HG03175 (cell line): ENCODE data around the gene BMS1.
"Not testable (repeated sequence)": the region's sequence is repeated elsewhere in the genome, so short reads cannot be mapped to it uniquely, and the experiment has no call there.

ENCODE experiments used
- ATAC-seq: cut with Tn5 transposase; IDR thresholded peaks from one replicate; pipeline ENCODE4 v1.9.1; 2021; ENCODE audit warnings: mild to moderate bottlenecking, moderate library complexity; ENCODE audit not compliant: unreplicated experiment

BMS1 gene

GRCh38 chr10:42783181-42783549, 570 bp downstream of the BMS1 start:
- ATAC-seq = no peak

GRCh38 chr10:42785759-42786158, 3.2 kb downstream of the BMS1 start:
- ATAC-seq = no peak

GRCh38 chr10:42790835-42791234, 8.2 kb downstream of the BMS1 start:
- ATAC-seq = no peak

GRCh38 chr10:42795701-42796100, 13.1 kb downstream of the BMS1 start:
- ATAC-seq = no peak

- ATAC-seq = no peak
Observed at GRCh38 chr10:42801135-42801534, 18.5 kb downstream of the BMS1 start.

GRCh38 chr10:42802876-42803275, 20.3 kb downstream of the BMS1 start:
- ATAC-seq = no peak

- no peak for ATAC-seq
Observed at GRCh38 chr10:42809676-42810075, 27.1 kb downstream of the BMS1 start.

- ATAC-seq = no peak
Observed at GRCh38 chr10:42812028-42812427, 29.4 kb downstream of the BMS1 start.

GRCh38 chr10:42813989-42814687, 31.5 kb downstream of the BMS1 start:
- not testable (repeated sequence) for ATAC-seq

- not testable (repeated sequence) for ATAC-seq
Observed at GRCh38 chr10:42816334-42816733, 33.7 kb downstream of the BMS1 start.

GRCh38 chr10:42816912-42817311, 34.3 kb downstream of the BMS1 start:
- no peak for ATAC-seq

GRCh38 chr10:42817417-42817816, 34.8 kb downstream of the BMS1 start:
- ATAC-seq = not testable (repeated sequence)

GRCh38 chr10:42826759-42827158, 44.2 kb downstream of the BMS1 start:
- not testable (repeated sequence) for ATAC-seq

- ATAC-seq = no peak
Observed at GRCh38 chr10:42827201-42827600, 44.6 kb downstream of the BMS1 start.

- not testable (repeated sequence) for ATAC-seq
Observed at GRCh38 chr10:42828391-42828790, 45.8 kb downstream of the BMS1 start.

GRCh38 chr10:42830237-42830636, 47.6 kb downstream of the BMS1 start:
- no peak for ATAC-seq

- ATAC-seq = no peak
Observed at GRCh38 chr10:42836096-42836495, 53.5 kb downstream of the BMS1 start.

GRCh38 chr10:42836771-42837468, 54.3 kb downstream of the BMS1 start:
- ATAC-seq = no peak

GRCh38 chr10:42844810-42845209, 62.2 kb downstream of the BMS1 start:
- not testable (repeated sequence) for ATAC-seq

GRCh38 chr10:42847261-42847660, 64.7 kb downstream of the BMS1 start:
- not testable (repeated sequence) for ATAC-seq

- ATAC-seq = no peak
Observed at GRCh38 chr10:42850931-42851330, 68.3 kb downstream of the BMS1 start.

- no peak for ATAC-seq
Observed at GRCh38 chr10:42859256-42859655, 76.7 kb downstream of the BMS1 start.
